ENCODE measurements around the gene PROX1.

GRCh38 chr1:213977909-213978308 lies 9.9 kb upstream of the PROX1 start:
- TF ChIP-seq CTCF (IDR thresholded peaks at IDR 0.05; ENCODE audit: control extremely low read depth in 1 of 3, insufficient read depth in 1 of 3, low read depth in 1 of 3, low read length in 3 of 3) (no peak), POLR2AphosphoS5 (IDR thresholded peaks at IDR 0.05; ENCODE audit: low read depth, low read length) (no peak)
